ENCODE results near the gene ZAP70.

DNA sequence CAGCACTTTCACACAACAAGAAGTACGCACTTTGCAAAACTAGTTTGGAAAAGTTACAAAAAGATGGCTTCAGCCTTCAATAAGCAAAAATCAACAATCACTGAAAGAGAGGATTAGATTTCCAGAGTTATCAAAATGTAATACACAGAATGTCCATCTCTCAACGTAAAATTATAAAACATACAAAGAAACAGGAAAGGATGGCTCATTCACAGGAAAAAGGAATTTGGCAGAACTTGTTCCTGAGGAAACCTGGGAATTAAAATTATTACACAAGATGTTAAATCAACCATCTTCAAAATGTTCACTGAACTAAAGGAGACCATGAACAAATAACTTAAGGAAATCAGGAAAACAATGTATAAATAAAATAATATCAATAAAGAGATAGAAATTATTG, 35.9 kb upstream of the ZAP70 start:
- TF ChIP-seq, protein P1, sequence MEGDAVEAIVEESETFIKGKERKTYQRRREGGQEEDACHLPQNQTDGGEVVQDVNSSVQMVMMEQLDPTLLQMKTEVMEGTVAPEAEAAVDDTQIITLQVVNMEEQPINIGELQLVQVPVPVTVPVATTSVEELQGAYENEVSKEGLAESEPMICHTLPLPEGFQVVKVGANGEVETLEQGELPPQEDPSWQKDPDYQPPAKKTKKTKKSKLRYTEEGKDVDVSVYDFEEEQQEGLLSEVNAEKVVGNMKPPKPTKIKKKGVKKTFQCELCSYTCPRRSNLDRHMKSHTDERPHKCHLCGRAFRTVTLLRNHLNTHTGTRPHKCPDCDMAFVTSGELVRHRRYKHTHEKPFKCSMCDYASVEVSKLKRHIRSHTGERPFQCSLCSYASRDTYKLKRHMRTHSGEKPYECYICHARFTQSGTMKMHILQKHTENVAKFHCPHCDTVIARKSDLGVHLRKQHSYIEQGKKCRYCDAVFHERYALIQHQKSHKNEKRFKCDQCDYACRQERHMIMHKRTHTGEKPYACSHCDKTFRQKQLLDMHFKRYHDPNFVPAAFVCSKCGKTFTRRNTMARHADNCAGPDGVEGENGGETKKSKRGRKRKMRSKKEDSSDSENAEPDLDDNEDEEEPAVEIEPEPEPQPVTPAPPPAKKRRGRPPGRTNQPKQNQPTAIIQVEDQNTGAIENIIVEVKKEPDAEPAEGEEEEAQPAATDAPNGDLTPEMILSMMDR (IDR thresholded peaks at IDR 0.05): no peak
- TF ChIP-seq POLR2A (IDR thresholded peaks at IDR 0.05) (no peak), POLR2AphosphoS5 (IDR thresholded peaks at IDR 0.05) (no peak)

Data from gastroesophageal sphincter (tissue), 3 donors.